ENCODE data around the gene SMARCB1. TPM values are rescaled to one million over a fixed set of nuclear protein-coding genes. Genes with fewer than 3 reads are reported as not detected.

The SMARCB1 gene
- polyA plus RNA-seq, 1 donor (not counting 4 experiments of a cell fraction or from before 2014, with no cell fraction given) = 95.2 TPM

- Histone ChIP-seq H3K9me3 (ENCODE audit: control insufficient read depth, low read depth, low read length) (no peaks in the 10 kb centered on the region), H3K4me3 (ENCODE audit: control insufficient read depth in 2 of 3, extremely low read depth in 1 of 3, insufficient read depth in 2 of 3, low read depth in 1 of 3, low read length in 3 of 3) (no peak overlapping the region), H2AFZ (ENCODE audit: control insufficient read depth, low read length) (no peak overlapping the region), H3K4me1 (ENCODE audit: control insufficient read depth, extremely low read depth, insufficient read depth, low read length) (peaks cover 5% of the 10 kb centered on the region), H3K36me3 (ENCODE audit: control insufficient read depth in 2 of 2, extremely low read depth in 1 of 2, insufficient read depth in 2 of 2, low read length in 2 of 2) (peaks cover 3 to 4% of the 10 kb centered on the region in 2 experiments), H3K4me2 (ENCODE audit: control insufficient read depth, extremely low read depth, insufficient read depth, low read depth, low read length) (no peak overlapping the region), H3K27ac (ENCODE audit: control insufficient read depth, insufficient read depth, low read length) (no peak overlapping the region), H4K20me1 (ENCODE audit: control insufficient read depth, extremely low read depth, insufficient read depth, low read length) (no peaks in the 10 kb centered on the region), H3K9me1 (ENCODE audit: control insufficient read depth, extremely low read depth, insufficient read depth, low read length) (no peaks in the 10 kb centered on the region), H3K9ac (ENCODE audit: control insufficient read depth, extremely low read depth, insufficient read depth, low read length) (no peak overlapping the region), H3K27me3 (ENCODE audit: control insufficient read depth, extremely low read depth, insufficient read depth, low read length) (peaks cover 4% of the 10 kb centered on the region), H3K79me2 (ENCODE audit: control insufficient read depth, insufficient read depth, low read length) (no peaks in the 10 kb centered on the region)
- dilution Hi-C loops (cut with MboI; ENCODE audit: extremely low pct_ligation_motif_present, low sequenced_read_pairs) = no loop called here
- TF ChIP-seq EZH2 (IDR thresholded peaks at IDR 0.05; ENCODE audit: low read length) (no peak), CTCF (optimal IDR thresholded peaks at IDR 0.05 in 1 of 3, IDR thresholded peaks at IDR 0.05 in 1 of 3, conservative IDR thresholded peaks at IDR 0.05 in 1 of 3; ENCODE audit: extremely low read depth in 1 of 3, insufficient read depth in 2 of 3, low read length in 3 of 3) (no peak)
- FAIRE-seq (no peak), DNase-seq (ENCODE audit: low read depth, low spot score) (no peak)
Measured at GRCh38 chr22:23840026-23840425, 53.3 kb downstream of the SMARCB1 start.

- Histone ChIP-seq H3K4me3 (ENCODE audit: control insufficient read depth in 2 of 3, extremely low read depth in 1 of 3, insufficient read depth in 2 of 3, low read depth in 1 of 3, low read length in 3 of 3) (no peak overlapping the region), H3K4me1 (ENCODE audit: control insufficient read depth, extremely low read depth, insufficient read depth, low read length) (peaks cover 11% of the 10 kb centered on the region), H2AFZ (ENCODE audit: control insufficient read depth, low read length) (no peak overlapping the region), H3K36me3 (ENCODE audit: control insufficient read depth in 2 of 2, extremely low read depth in 1 of 2, insufficient read depth in 2 of 2, low read length in 2 of 2) (no peaks in the 10 kb centered on the region), H4K20me1 (ENCODE audit: control insufficient read depth, extremely low read depth, insufficient read depth, low read length) (no peaks in the 10 kb centered on the region), H3K9me1 (ENCODE audit: control insufficient read depth, extremely low read depth, insufficient read depth, low read length) (no peaks in the 10 kb centered on the region), H3K27me3 (ENCODE audit: control insufficient read depth, extremely low read depth, insufficient read depth, low read length) (peaks cover 4% of the 10 kb centered on the region), H3K27ac (ENCODE audit: control insufficient read depth, insufficient read depth, low read length) (no peak overlapping the region), H3K9ac (ENCODE audit: control insufficient read depth, extremely low read depth, insufficient read depth, low read length) (no peak overlapping the region), H3K79me2 (ENCODE audit: control insufficient read depth, insufficient read depth, low read length) (no peaks in the 10 kb centered on the region), H3K4me2 (ENCODE audit: control insufficient read depth, extremely low read depth, insufficient read depth, low read depth, low read length) (no peak overlapping the region), H3K9me3 (ENCODE audit: control insufficient read depth, low read depth, low read length) (no peaks in the 10 kb centered on the region)
- DNase-seq (ENCODE audit: low read depth, low spot score) = no peak
- dilution Hi-C loops (cut with MboI; ENCODE audit: extremely low pct_ligation_motif_present, low sequenced_read_pairs) = no loop called here
- TF ChIP-seq EZH2 (IDR thresholded peaks at IDR 0.05; ENCODE audit: low read length) = no peak
- no peak for TF ChIP-seq CTCF (optimal IDR thresholded peaks at IDR 0.05 in 1 of 3, IDR thresholded peaks at IDR 0.05 in 1 of 3, conservative IDR thresholded peaks at IDR 0.05 in 1 of 3; ENCODE audit: extremely low read depth in 1 of 3, insufficient read depth in 2 of 3, low read length in 3 of 3)
- FAIRE-seq = no peak
Measured at GRCh38 chr22:23841292-23841691, 54.5 kb downstream of the SMARCB1 start.

Measured in keratinocyte (primary cell).